Natural killer cell (primary cell): ENCODE data around the gene AHSG. TPM values are rescaled to one million over a fixed set of nuclear protein-coding genes. Genes with fewer than 3 reads are reported as not detected.

Experiments
- ATAC-seq, 3 donors: fragments of 150-1000 bp in 2 of 3; fragments of 200-7000 bp in 1 of 3; cut with Tn5 transposase; 1 replicate in 1 of 3; 2 replicates in 2 of 3; pipeline ENCODE4 v1.10.0; 2021; ENCODE audit warnings: mild to moderate bottlenecking in 2 of 3, moderate library complexity in 2 of 3
- DNase-seq, 2 donors: peaks; one replicate each; pipeline versions ENCODE4 v3.0.0 to v3.0.0-alpha.2; 2013 to 2021; ENCODE audit warnings: mixed read lengths in 1 of 2
- H3K27ac ChIP-seq: one replicate; pipeline ENCODE4 v1.5.1; 2013; ENCODE audit warnings: mild to moderate bottlenecking, low read length
- H3K27me3 ChIP-seq: one replicate; pipeline ENCODE4 v1.6.1; 2013; ENCODE audit warnings: low read length; ENCODE audit not compliant: control insufficient read depth, insufficient read depth
- H3K36me3 ChIP-seq: one replicate; pipeline ENCODE4 v1.6.1; 2013; ENCODE audit warnings: low read length; ENCODE audit not compliant: control insufficient read depth, insufficient read depth
- H3K4me1 ChIP-seq: one replicate; pipeline ENCODE4 v1.6.1; 2013; ENCODE audit warnings: low read length; ENCODE audit not compliant: control insufficient read depth, insufficient read depth
- H3K4me3 ChIP-seq: one replicate; pipeline ENCODE4 v1.5.1; 2013; ENCODE audit warnings: low read length
- H3K9me3 ChIP-seq: one replicate; pipeline ENCODE4 v1.6.1; 2013; ENCODE audit warnings: low read length; ENCODE audit not compliant: control insufficient read depth, insufficient read depth
- H3K27ac Mint-ChIP-seq, 2 donors: one replicate each; pipeline ENCODE4 v1.8.0; 2022; ENCODE audit warnings: mild to moderate bottlenecking in 2 of 2, mixed read lengths in 2 of 2, moderate library complexity in 1 of 2
- H3K27me3 Mint-ChIP-seq, 2 donors: one replicate each; pipeline ENCODE4 v1.8.0; 2022; ENCODE audit warnings: low read depth in 2 of 2, mixed read lengths in 2 of 2
- H3K36me3 Mint-ChIP-seq: one replicate; pipeline ENCODE4 v1.8.0; 2022; ENCODE audit warnings: mixed read lengths
- H3K4me1 Mint-ChIP-seq, 2 donors: one replicate each; pipeline ENCODE4 v1.8.0; 2022; ENCODE audit warnings: mixed read lengths in 2 of 2
- H3K4me3 Mint-ChIP-seq: one replicate; pipeline ENCODE4 v1.8.0; 2022; ENCODE audit warnings: mild to moderate bottlenecking, moderate library complexity, mixed read lengths
- H3K9me3 Mint-ChIP-seq, 2 donors: one replicate each; pipeline ENCODE4 v1.8.0; 2022; ENCODE audit warnings: mixed read lengths in 2 of 2
- WGBS: methylation state at CpG from one replicate; pipeline ENCODE4 v1.1.7; 2013; ENCODE audit warnings: missing lambda C conversion rate; ENCODE audit not compliant: insufficient coverage; 5-methylcytosine and 5-hydroxymethylcytosine counted together
- intact Hi-C: fragments of 100-400 bp; cut with micrococcal nuclease; formaldehyde crosslinking; loops from one replicate; pipeline ENCODE4 v1.14.2; 2022
- total RNA-seq, 4 donors: library from RNA; stranded (reverse); fragments of 120-200 nt in 1 of 4; gene quantifications; one replicate each; pipeline versions ENCODE4 v1.2.3 to v1.2.4, GENCODE V29; 2013 to 2022
- TF ChIP-seq, protein P1 (sequence below): fragments of 200-600 bp; IDR thresholded peaks from one replicate; pipeline ENCODE4 v1.8.0; 2022; ENCODE audit warnings: antibody characterized with exemption

Gene AHSG
- total RNA-seq, 3 donors from 2014 or later (not counting 1 experiment from before 2014, with no cell fraction given), result not detected

- no peaks in the 10 kb centered on the region for H3K36me3 ChIP-seq
- Mint-ChIP-seq H3K9me3 (no peaks in the 10 kb centered on the region), H3K4me1 (no peaks in the 10 kb centered on the region), H3K27me3 (peaks cover 0 to 8% of the 10 kb centered on the region in 2 donors), H3K36me3 (no peaks in the 10 kb centered on the region), H3K27ac (no peak overlapping the region), H3K4me3 (no peak overlapping the region)
- TF ChIP-seq, protein P1, sequence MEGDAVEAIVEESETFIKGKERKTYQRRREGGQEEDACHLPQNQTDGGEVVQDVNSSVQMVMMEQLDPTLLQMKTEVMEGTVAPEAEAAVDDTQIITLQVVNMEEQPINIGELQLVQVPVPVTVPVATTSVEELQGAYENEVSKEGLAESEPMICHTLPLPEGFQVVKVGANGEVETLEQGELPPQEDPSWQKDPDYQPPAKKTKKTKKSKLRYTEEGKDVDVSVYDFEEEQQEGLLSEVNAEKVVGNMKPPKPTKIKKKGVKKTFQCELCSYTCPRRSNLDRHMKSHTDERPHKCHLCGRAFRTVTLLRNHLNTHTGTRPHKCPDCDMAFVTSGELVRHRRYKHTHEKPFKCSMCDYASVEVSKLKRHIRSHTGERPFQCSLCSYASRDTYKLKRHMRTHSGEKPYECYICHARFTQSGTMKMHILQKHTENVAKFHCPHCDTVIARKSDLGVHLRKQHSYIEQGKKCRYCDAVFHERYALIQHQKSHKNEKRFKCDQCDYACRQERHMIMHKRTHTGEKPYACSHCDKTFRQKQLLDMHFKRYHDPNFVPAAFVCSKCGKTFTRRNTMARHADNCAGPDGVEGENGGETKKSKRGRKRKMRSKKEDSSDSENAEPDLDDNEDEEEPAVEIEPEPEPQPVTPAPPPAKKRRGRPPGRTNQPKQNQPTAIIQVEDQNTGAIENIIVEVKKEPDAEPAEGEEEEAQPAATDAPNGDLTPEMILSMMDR, result no peak
- no peak overlapping the region for H3K27ac ChIP-seq
- intact Hi-C loops, result no loop called here
- no peaks in the 10 kb centered on the region for H3K9me3 ChIP-seq
- H3K27me3 ChIP-seq, result no peaks in the 10 kb centered on the region
- H3K4me3 ChIP-seq, result no peak overlapping the region
- DNase-seq (no peak), ATAC-seq (no peak)
- no peaks in the 10 kb centered on the region for H3K4me1 ChIP-seq
Observed at GRCh38 chr3:186605078-186605477, 7.8 kb upstream of the AHSG start.

DNA sequence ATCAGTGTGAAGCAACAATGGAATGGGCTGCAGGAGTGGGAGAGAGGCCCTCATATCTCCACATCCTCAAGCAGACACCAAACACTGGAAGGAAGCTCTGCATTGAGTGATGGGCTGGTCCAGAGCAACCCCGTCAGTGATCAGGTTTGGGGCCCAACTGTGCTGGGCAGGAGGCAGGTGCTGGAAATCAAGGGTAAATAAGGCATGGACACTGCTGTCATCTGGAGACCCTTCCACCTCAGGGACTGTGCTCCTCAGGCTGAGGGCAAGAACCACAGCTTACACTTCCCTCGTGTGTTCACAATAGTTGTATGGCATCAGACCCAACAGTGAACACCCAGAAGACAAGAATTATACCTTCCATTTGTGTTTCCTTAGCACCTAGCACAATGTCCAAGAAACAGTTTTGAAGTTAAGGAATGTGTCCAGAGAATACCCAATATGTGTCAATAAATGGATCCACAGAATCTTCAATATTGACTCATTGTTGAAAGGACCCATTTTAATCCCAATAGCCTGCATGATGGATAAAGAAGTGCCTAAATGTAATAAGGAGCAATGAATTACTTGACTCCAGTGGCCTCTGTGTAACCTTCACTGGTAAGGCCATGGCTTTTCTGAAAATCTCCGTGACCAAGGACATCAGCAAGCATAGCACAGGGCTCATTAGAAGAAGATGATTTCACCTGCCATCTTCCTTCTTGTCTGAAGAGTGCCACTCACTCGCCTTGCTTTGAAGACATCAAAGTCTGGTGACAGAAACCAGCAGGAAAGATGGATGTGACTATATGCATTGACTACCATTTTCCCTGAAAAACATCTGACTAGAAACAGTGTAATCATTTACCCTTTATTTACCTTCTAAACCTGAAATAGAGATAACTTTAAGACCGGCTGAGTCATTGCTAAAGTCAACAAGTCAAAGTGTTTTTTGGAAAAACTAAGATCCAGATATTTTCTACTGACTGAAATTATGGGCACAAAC is 7.0 kb upstream of the AHSG start:
- Mint-ChIP-seq H3K4me1 (no peaks in the 10 kb centered on the region), H3K27me3 (peaks cover 0 to 8% of the 10 kb centered on the region in 2 donors), H3K36me3 (no peaks in the 10 kb centered on the region), H3K4me3 (no peak overlapping the region), H3K27ac (no peak overlapping the region), H3K9me3 (no peaks in the 10 kb centered on the region)
- Histone ChIP-seq H3K27me3 (no peaks in the 10 kb centered on the region), H3K4me3 (no peak overlapping the region), H3K4me1 (no peaks in the 10 kb centered on the region), H3K36me3 (no peaks in the 10 kb centered on the region), H3K9me3 (no peaks in the 10 kb centered on the region), H3K27ac (no peak overlapping the region)
- WGBS, result 92% methylated on average over 5 of the region's 5 CpGs
- intact Hi-C loops, result no loop called here
- ATAC-seq (no peak), DNase-seq (no peak)
- TF ChIP-seq, protein P1, result no peak

GRCh38 chr3:186608624-186609215 is 4.1 kb upstream of the AHSG start:
- Histone ChIP-seq H3K4me1 (no peaks in the 10 kb centered on the region), H3K4me3 (no peak overlapping the region), H3K9me3 (no peaks in the 10 kb centered on the region), H3K27ac (no peak overlapping the region), H3K36me3 (no peaks in the 10 kb centered on the region), H3K27me3 (peaks cover 4% of the 10 kb centered on the region)
- H3K36me3 Mint-ChIP-seq, result no peaks in the 10 kb centered on the region
- WGBS, result 90% methylated on average over 2 of the region's 2 CpGs
- TF ChIP-seq, protein P1, result no peak
- no peak for DNase-seq
- no peaks in the 10 kb centered on the region for H3K4me1 Mint-ChIP-seq
- intact Hi-C loops, result no loop called here
- H3K9me3 Mint-ChIP-seq, result no peaks in the 10 kb centered on the region
- ATAC-seq, result no peak
- no peak overlapping the region for H3K4me3 Mint-ChIP-seq
- H3K27ac Mint-ChIP-seq, result no peak overlapping the region
- peaks cover 12 to 30% of the 10 kb centered on the region in 2 donors for H3K27me3 Mint-ChIP-seq
